ENCODE results near the gene ACLY. TPM values are rescaled to one million over a fixed set of nuclear protein-coding genes. Genes with fewer than 3 reads are reported as not detected.
"Not testable (repeated sequence)": the region's sequence is repeated elsewhere in the genome, so short reads cannot be mapped to it uniquely, and the experiment has no call there.

ACLY gene
- total RNA-seq, 3 donors from 2014 or later = 80.3 to 95.2 (median 81.5) TPM

GRCh38 chr17:41937970-41938954 lies 19.5 kb upstream of the ACLY start:
- Histone ChIP-seq H3K9me3 (no peaks in the 10 kb centered on the region), H3K4me1 (ENCODE audit: low read depth) (no peaks in the 10 kb centered on the region), H3K36me3 (ENCODE audit: low read depth) (no peaks in the 10 kb centered on the region), H3K4me3 (no peak overlapping the region)
- intact Hi-C loops (cut with DNase I, micrococcal nuclease) = no loop called here
- no peak for ATAC-seq
- TF ChIP-seq, protein P1, sequence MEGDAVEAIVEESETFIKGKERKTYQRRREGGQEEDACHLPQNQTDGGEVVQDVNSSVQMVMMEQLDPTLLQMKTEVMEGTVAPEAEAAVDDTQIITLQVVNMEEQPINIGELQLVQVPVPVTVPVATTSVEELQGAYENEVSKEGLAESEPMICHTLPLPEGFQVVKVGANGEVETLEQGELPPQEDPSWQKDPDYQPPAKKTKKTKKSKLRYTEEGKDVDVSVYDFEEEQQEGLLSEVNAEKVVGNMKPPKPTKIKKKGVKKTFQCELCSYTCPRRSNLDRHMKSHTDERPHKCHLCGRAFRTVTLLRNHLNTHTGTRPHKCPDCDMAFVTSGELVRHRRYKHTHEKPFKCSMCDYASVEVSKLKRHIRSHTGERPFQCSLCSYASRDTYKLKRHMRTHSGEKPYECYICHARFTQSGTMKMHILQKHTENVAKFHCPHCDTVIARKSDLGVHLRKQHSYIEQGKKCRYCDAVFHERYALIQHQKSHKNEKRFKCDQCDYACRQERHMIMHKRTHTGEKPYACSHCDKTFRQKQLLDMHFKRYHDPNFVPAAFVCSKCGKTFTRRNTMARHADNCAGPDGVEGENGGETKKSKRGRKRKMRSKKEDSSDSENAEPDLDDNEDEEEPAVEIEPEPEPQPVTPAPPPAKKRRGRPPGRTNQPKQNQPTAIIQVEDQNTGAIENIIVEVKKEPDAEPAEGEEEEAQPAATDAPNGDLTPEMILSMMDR (IDR thresholded peaks at IDR 0.05) = no peak
- no peak for DNase-seq

DNA sequence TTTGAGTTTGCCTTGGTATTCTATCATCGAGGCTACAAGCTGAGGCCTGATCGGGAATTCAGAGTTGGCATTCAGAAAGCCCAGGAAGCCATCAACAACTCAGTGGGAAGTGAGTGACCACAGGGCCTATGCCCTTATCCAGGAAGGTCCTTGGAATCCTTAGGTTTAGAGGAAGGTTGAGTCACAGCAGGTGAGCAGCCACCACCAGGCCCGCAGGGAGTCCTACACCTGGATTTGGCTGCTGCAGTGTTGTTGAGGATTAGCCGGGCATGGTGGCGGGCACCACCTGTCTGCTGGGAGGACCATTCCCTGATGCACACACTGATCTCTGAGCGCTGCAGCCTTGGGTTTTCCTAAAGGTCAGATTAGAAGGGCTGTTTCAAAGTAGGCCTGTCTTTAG lies 16.9 kb upstream of the ACLY start:
- no peaks in the 10 kb centered on the region for H3K4me1 ChIP-seq (ENCODE audit: low read depth)
- H3K9me3 ChIP-seq = no peaks in the 10 kb centered on the region
- intact Hi-C loops (cut with DNase I, micrococcal nuclease) = no loop called here
- DNase-seq (no peak), ATAC-seq (no peak)
- H3K36me3 ChIP-seq (ENCODE audit: low read depth) = no peaks in the 10 kb centered on the region
- TF ChIP-seq, protein P1 (IDR thresholded peaks at IDR 0.05) = no peak
- H3K4me3 ChIP-seq = no peak overlapping the region

- DNase-seq (no peak), ATAC-seq (no peak)
- Histone ChIP-seq H3K4me1 (ENCODE audit: low read depth) (peaks cover 11% of the 10 kb centered on the region), H3K36me3 (ENCODE audit: low read depth) (no peaks in the 10 kb centered on the region), H3K4me3 (no peak overlapping the region), H3K9me3 (no peaks in the 10 kb centered on the region)
- intact Hi-C loops (cut with DNase I, micrococcal nuclease) = no loop called here
- TF ChIP-seq, protein P1 (IDR thresholded peaks at IDR 0.05) = no peak
Observed at GRCh38 chr17:41932816-41933389, 14.2 kb upstream of the ACLY start.

DNA sequence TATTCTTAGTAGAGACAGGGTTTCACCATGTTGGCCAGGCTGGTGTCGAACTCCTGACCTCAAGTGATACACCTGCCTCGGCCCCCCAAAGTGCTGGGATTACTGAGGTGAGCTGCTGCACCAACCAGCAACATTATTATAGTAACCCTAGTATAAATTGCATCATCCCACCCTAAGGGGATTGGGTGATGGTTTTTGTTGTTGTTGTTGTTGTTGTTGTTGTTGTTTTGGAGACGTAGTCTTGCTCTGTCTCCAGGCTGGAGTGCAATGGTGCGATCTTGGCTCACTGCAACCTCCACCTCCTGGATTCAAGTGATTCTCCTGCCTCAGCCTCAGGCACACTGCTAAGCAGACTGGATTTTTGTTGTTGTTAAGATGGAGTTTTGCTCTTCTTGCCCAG lies 13.0 kb upstream of the ACLY start:
- H3K9me3 ChIP-seq; intact Hi-C loops (cut with DNase I, micrococcal nuclease); H3K36me3 ChIP-seq (ENCODE audit: low read depth); H3K4me3 ChIP-seq; ATAC-seq; DNase-seq: not testable (repeated sequence)
- H3K4me1 ChIP-seq (ENCODE audit: low read depth) = peaks cover 11% of the 10 kb centered on the region

- peak in 1 of 3 donors; percentile 37 for DNase-seq
- ATAC-seq; H3K9me3 ChIP-seq; H3K36me3 ChIP-seq (ENCODE audit: low read depth); H3K4me3 ChIP-seq; intact Hi-C loops (cut with DNase I, micrococcal nuclease): not testable (repeated sequence)
- peaks cover 18% of the 10 kb centered on the region for H3K4me1 ChIP-seq (ENCODE audit: low read depth)
Observed at GRCh38 chr17:41930833-41931156, 12.0 kb upstream of the ACLY start.

DNA sequence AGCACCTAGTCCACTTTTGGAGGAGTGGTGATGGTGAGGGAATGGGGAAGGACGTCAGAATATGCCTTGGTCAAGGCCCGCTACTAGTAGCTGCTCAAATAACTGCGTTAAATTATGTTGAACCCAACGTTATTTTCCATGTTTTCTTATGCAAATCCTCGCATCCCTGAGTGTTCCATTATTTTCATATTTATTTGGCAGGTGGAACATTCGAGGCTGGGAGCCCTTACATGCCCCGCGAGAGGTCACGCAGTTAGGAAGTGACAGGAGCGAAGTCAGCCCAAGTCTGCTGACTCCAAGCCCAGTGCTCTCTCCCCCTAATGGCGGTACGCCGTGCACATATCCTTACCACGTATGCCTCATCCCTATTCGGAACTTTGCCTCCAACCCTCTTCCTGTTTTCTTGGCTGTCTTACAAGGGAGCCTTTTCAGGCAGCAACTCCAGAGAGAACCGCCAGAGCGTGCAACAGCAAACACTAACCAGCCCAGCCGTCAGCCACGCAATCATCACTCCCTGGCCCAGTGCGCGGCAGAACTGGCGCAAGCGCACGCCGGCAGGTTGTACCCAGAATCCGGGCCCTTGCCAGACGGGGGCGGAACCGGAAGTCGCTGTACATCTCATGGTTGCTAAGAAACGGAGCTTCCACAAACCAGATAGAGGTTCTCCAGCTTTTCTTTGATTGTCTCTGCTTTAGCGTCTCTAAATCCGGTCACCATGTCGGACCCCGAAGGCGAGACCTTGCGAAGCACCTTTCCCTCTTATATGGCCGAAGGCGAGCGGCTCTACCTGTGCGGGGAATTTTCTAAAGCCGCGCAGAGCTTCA lies 11.5 kb upstream of the ACLY start, which contains the start of gene ODAD4:
Gene ODAD4, plus strand, starts transcription at position 609 of the 824 bp plus-strand sequence. Its CDS starts 107 bp downstream, at position 716.
- Histone ChIP-seq H3K36me3 (ENCODE audit: low read depth) (no peaks in the 10 kb centered on the region), H3K4me3 (peak within 1 kb of the TSS; percentile 24), H3K9me3 (no peaks in the 10 kb centered on the region), H3K4me1 (ENCODE audit: low read depth) (peaks cover 22% of the 10 kb centered on the region)
- intact Hi-C loops (cut with DNase I, micrococcal nuclease) = no loop called here
- peak; percentile 97 to 98 (median 98) for DNase-seq
- peak; percentile 99 for ATAC-seq
- TF ChIP-seq, protein P1 (IDR thresholded peaks at IDR 0.05) = peak; percentile 20
